HG03280 (cell line): ENCODE data around the gene STX4.
"Not testable (repeated sequence)": the region's sequence is repeated elsewhere in the genome, so short reads cannot be mapped to it uniquely, and the experiment has no call there.

Source experiments
- ATAC-seq: cut with Tn5 transposase; IDR thresholded peaks from one replicate; pipeline ENCODE4 v1.9.1; 2021; ENCODE audit warnings: mild to moderate bottlenecking, moderate library complexity; ENCODE audit not compliant: unreplicated experiment

Gene STX4

DNA sequence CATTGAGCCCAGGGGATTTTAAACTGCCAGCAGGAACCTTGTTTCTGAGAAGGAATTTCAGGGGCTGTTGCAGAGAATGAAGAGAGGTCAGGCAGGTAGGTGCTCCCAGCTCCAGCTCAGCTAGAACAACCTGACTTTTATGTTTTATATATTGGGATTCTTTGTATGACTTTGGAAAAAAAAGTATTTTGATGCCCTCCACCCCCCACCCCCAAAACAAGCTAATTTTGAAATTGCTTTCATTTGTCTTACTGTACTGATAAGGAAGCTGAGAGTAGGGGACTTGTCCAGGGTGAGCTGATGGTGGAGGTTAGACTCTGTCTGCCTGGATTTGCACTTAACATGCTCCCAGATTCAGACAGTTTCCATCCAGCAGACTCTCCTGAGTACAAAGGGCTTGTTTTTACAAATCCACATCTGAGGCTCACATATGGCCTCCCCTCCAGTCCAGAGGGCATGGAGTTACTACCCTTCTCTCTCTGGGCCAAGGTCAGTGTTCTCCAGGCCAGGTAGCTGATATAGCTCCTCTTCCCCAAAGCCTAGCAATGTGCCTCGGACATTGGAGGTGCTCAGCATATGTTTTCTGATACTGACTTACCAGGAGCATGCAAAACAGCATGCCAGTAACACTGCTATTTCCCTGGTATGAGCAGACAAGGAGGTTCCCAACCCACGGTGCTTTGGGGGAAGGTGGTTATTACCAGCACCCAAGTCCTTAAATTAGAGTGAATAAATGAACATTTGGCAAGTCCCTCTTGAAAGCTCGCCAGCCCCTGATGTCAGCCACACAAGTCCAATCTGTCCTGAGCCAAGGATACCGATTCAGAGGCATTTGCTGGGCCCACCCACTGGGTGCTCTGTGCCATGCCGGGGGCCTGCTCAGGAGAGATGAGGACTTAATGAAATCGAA lies 34.3 kb upstream of the STX4 start:
- no peak for ATAC-seq

DNA sequence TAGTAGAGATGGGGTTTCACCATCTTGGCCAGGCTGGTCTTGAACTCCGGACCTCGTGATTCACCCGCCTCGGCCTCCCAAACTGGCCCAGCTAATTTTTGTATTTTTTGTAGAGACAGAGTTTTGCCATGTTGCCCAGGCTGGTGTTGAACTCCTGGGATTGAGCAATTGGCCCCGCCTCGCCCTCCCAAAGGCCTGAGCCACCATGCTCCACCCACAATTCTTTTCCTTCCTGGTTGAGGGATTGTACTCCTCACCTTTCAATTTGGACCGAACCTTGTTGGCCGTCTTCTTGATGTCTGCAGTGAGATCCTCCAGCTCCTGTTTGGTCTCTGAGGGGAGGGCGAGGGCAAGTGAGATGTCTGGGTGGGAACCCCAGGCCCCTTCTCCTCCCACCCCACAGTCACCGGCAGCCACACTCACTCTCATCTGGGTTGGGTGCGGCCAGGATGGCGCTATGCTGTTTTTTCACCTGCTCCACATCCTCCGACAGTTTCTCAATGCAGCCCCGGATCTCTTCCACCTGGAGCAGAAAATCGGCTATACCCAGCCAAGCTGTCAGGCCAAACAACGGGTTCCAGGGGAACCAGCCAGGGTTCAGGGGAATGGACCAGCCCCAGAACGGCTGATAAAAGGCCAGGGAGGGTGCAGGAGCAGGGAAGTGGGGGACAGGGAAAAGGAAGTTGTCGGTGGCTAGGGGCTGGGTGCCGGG lies 32.5 kb upstream of the STX4 start:
- ATAC-seq: no peak

GRCh38 chr16:31001507-31002249 lies 31.7 kb upstream of the STX4 start:
- ATAC-seq: no peak

- no peak for ATAC-seq
Measured at GRCh38 chr16:31002250-31002700, 31.1 kb upstream of the STX4 start.

DNA sequence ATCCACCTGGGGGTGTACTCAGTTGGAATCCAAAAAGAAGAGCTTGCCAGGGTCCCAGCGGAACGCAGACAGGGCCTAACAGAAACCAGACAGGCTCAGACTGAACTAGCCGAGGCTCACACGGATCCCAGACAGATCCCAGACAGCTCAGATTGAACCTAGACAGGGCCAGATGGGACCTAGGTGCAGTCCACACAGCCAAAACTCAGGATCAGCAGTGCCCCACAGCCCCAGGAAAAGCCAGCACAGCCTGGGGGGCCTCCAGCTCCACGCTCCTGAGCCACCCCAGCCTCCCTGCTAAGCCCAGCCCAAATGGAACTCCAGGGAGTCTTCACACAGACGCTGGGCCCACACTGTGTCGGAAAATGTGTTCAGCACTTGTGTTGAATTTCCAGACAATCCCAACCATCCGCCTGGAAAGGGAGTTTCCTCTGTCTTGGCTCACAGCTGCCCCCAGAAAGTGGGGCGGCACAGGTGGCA lies 30.5 kb upstream of the STX4 start:
- no peak for ATAC-seq

DNA sequence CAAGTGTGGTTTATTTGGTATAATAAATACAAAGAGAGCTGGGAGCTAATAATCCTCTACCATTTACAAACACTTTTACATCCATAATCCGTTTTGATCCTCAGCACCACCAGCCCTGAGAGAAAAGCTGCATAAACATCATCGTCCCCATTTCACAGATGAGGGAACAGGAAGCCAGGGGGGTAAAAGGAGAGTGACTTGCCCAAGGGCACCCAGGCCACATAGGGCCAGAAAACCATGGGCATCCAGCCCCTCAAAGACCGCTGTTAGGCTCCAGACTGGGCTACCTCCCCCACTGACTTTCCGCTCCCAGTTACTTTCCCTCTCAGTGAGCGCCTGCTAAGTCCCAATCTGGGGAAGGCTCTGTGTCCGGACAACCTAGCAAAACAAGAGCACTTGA lies 29.6 kb upstream of the STX4 start:
- ATAC-seq: no peak

GRCh38 chr16:31004658-31005057 lies 28.7 kb upstream of the STX4 start:
- no peak for ATAC-seq

GRCh38 chr16:31005350-31006085 lies 27.8 kb upstream of the STX4 start:
- ATAC-seq: no peak

GRCh38 chr16:31006086-31006385 lies 27.3 kb upstream of the STX4 start:
- no peak for ATAC-seq

DNA sequence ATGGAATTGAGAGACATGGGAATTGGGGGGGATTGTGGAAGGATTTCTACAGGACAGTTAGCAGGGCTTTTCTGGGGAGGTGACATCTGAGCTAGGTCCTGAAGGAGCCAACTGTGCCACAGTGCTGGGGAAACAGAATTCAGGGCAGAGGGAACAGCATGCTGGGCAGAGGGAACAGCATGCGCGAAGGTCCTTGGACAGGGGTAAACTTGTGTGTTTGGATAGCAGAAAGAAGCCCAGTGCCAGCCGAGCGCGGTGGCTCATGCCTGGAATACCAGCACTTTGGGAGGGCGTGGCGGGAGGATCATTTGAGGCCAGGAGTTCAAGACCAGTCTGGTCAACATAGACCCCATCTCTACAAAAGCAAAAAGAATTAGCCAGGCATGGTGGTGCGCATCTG lies 26.8 kb upstream of the STX4 start:
- no peak for ATAC-seq

- ATAC-seq: no peak
Measured at GRCh38 chr16:31007684-31008083, 25.7 kb upstream of the STX4 start.

GRCh38 chr16:31008149-31008548 lies 25.2 kb upstream of the STX4 start:
- ATAC-seq: no peak

DNA sequence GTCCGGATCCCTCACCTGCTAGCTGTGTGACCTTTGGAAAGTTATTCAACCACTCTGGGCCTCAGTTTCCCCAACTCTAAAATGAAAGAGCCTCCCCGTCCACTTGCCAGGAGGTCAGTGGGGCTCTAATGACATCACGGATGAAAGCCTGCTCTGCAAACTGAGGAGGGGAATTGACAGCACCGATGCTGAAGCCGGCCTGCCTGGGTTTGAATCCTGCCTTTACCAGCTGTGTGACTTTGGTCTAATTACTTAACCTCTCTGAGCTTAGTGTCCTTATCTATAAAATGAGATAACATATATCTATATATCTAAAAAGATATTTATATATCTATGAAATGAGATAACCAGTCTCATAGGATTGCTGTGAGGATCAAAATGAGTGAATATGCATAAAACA lies 24.8 kb upstream of the STX4 start:
- ATAC-seq: no peak

DNA sequence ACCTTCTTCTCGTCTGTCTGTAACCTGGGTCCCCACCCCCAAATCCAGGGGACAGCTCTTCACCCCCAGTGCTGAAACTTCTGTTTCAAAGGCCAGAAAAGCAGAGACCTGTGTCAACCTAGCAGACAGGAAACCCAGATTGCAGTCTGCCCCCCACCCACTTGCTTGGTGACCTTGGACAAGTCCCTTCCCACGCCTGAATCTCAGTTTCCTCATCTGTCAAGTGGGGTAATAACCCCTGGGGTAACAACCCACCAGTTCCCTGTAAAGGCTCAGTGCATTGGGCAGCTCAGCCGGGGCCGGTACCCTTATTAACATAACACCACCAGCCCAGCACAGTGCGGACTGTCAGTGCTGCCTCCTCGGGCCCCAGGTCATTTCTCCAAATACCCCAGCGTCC lies 24.2 kb upstream of the STX4 start:
- ATAC-seq: no peak

GRCh38 chr16:31009894-31010584 lies 23.3 kb upstream of the STX4 start:
- ATAC-seq: no peak

DNA sequence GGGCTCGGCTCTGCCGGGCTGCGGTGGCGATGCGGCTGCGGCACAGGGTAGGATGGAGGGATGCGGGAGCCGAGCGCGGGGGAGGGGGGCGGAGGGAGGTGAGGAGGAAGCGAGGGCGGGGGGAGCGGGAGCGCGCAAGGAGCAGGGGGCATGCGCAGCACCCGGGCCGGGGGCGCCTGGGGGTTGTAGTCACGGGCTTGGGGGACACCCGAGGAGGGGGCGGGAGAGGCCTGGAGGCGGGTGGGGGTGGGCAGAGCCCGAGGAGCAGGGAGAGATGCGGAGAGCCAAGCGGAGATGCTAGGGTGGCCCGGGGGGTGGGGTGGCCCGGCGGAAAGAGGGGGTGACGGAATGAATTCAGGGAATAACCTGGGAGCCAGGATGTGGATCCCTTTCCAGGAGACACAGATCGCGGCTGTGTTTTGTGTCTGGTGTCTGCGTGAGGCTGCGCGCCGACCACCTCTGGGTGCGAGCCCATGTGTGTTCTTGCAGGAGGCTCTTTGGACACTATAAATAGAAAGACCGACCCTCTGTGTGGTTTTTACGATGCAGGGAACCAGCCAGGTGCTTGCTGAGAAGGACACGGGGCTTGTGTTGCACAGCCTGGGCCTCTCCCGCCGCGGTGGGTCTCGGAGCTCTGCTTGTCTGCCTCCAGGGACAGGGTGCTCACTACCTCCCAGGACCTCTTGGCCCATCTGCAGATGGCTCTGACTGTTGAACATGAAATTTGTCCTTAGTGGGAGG lies 22.6 kb upstream of the STX4 start, which contains the start of gene STX1B:
Gene STX1B (minus strand): TSS at position 54 of the 741 bp plus-strand sequence. CDS start 242 bp downstream, outside the sequence.
- ATAC-seq: no peak

DNA sequence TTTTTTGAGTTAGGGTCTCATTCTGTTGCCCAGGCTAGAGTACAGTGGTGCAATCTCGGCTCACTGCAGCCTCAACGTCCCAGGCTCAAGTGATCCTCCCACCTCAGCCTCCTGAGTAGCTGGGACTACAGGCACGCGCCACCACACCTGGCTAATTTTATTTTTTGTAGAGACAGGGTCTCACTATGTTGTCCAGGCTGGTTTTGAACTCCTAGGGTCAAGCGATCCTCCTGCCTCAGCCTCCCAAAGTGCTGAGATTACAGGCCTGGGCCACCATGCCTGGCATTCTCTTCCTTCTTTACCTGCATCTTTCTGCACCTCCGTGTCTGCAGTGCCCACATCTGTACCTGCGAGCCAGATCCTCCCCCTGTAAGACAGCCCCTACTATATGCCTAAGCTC lies 21.5 kb upstream of the STX4 start:
- ATAC-seq: not testable (repeated sequence)

DNA sequence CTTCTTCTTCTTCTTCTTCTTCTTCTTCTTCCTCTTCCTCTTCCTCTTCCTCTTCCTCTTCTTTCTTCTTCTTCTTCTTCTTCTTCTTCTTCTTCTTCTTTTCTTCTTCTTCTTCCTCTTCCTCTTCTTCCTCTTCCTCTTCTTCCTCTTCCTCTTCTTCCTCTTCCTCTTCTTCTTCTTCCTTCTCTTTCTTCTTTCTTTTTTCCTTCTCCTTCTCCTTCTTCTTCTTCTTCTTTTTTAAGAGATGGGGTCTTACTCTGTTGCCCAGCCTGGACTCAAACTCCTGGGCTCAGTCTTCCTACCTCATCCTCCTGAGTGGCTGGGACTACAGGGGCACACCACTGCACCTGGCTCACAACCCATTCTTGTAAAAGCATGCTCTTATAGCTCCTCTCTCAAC lies 20.1 kb upstream of the STX4 start:
- not testable (repeated sequence) for ATAC-seq

- ATAC-seq: no peak
Measured at GRCh38 chr16:31016018-31016417, 17.3 kb upstream of the STX4 start.
